GM21390 (cell line): Measurements from ENCODE around the gene KCNQ1.

ENCODE experiments used
- ATAC-seq: cut with Tn5 transposase; IDR thresholded peaks from one replicate; pipeline ENCODE4 v1.9.1; 2021; ENCODE audit not compliant: unreplicated experiment

Gene KCNQ1

DNA sequence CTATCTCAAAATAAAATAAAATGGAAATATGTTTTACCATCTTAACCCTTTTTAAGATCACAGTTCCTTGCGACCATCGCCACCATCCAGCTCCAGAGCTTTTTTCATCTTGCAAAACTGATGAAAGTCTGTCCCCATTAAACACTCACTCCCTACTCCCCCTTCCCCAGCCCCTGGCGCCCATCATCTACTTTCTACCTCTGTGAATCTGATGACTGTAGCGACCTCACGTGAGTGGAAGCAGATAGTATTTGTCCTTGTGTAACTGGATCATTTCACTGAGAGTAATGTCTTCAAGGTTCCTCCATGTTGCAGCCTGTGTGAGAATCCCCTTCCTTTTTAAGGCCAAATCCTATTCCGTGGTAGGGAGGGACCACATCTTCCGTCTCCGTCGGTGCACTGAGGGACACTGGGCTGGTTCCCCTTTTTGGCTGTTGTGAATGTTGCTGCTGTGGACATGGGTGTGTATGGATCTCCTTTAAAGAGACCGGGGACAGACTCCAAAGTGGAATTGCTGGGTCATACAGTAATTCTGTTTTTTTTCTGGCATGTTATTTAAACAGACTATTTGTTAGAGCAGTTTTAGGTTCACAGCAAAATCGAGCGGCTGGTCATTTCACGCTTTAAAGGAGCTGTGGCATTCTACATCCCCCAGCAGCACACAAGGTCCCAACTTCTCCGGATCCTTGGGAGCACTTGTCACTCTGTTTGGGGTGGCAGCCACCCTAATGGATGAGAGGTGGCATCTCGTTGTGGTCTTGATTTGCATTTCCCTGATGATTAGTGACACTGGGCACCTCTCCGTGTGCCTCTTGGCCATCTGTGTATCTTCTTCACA, 120.0 kb downstream of the KCNQ1 start:
- ATAC-seq = no peak

DNA sequence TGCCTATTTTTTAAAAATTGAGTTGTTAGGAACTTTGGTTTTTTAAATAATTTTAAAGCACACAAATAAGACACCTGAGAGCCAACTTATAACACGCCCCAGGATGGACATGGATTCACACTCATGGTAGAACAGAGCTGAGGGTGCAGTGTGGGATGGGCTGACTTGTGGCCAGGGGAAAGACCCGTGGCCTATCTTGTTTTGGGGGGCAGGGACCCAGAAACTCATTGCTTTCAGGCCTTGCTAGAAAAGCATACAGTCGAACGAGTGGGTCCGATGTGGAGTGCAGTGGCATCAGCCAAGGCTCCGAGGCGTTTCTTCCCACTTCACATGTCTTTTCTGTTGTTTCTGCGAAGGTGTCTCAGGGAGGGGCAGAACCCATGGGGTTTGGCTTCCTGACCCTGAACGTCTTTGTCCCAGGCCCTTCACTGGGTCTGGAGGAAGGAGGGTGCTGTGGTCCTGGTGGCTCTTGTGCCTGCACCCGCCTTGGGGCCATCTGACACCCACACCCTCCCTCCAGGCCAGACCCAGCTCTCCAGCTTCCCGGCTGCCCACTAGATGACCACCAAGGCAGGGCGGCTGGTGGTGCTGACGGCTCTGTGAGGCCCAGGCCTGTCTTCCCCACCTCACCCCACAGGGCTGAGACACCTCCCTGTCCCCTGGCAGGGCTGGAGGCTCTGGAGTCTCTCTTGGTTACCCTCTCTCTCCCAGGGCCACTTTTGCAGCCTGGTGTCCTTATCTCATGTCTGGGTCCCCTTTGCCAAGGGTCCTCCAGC, 120.8 kb downstream of the KCNQ1 start:
- no peak for ATAC-seq

DNA sequence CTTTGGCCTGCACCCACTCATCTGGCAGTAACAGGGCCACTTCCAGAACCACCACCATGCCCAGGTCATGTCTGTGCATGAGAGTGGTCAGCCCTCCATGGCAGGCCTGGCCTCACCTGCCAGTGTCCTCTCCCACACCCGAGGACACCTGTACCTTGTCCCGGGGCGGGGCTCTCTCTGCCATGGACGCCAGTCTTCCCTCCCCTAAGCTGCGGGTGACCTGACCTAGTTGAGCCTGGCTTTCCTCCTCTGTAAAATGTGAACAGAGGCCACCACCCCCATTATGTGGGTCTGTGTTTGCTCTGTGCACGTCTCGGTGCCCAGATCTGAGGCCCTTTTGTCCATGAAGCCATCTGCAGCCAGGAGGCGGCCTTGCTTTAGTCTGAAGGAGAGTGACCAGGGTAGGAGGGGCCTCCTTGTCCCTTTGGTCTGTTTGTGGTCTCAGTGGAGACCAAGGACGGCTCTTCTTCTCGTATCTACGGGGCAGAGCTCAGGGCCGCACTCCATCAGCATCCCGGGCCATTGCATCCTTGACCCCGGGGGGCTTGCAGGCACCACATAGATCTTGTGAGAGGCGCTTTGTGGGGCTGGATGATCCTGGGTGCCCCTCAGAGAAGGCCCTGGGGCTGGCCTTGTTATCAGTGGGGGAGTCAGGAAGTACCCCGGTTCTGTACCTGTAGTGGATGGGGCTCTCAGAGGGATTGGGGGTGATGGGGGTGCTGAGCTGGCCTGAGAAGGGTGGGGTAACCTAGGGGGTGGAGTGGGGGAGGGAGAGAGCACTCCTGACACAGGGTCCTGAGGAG, 121.6 kb downstream of the KCNQ1 start:
- no peak for ATAC-seq

DNA sequence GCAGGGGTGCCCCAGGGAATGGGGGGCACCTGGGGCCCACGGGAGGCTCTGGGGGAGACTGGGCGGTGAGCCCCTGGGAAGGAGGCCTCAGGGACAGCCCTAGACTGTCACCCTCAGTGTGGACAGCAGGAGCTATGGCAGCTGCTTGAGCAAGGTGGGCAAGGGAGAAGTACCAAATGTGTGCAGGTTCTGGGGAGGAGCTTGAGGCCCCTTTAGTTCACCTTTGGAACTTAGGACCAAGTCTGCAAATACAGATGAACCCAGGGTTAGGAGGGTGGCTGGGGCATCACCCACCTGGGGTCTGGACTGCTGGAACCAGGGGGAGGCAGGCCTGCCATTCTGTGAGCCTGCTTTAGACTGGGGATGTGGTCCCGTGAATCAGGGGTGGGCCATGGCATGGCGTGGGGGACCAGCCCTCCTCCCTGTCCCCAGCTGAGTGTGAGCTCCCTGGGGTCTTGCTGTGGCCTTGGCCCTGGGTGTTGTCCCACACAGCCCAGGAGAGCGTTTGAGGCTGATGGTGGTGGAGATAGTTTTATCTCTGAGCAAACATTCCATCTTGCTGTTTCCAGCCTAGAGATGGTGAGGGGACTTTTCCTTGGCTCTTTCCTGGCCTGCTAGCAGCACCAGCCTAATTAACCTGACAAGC, 122.3 kb downstream of the KCNQ1 start:
- ATAC-seq = no peak

DNA sequence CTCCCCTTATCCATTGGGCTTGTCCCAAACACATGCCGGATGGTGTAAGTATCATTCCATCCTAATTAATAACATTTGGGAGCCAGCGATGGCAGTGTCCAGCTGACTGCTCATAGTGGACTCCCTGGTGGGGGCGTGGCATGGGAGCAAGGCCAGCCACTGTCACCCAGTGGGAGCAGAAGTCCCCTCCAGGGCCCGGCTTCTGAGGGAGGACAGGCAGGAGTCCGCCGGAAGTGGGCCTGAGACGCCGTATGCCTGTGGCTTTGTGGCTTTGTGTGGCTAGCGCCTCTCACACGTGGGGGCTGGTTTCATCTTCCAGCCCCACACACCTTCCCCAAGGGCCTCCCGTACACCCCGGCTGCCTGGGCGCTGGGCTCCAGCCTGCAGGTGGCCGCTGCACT, 124.5 kb downstream of the KCNQ1 start:
- no peak for ATAC-seq

DNA sequence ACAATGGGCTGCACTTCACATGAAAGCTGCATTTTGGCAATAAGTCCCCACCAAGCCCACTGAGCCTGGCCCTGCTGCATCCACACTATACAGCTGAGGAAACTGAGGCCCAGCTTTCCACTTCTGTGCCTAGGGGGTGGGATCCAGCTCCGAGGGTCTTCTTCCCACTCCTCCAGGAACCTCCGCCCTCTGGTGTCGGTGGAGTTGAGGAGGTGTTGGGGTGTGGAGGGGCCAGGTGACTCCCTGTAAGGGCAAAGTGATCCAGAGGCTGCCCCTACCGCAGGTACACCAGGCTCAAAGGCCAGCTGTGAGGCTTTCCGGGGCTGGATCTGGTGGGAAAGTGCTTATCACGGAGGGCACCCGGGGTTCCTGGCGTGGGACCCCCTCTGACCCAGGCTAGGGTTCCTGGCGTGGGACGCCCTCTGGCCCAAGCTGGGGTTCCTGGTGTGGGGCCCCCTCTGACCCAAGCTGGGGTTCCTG, 125.0 kb downstream of the KCNQ1 start:
- no peak for ATAC-seq

DNA sequence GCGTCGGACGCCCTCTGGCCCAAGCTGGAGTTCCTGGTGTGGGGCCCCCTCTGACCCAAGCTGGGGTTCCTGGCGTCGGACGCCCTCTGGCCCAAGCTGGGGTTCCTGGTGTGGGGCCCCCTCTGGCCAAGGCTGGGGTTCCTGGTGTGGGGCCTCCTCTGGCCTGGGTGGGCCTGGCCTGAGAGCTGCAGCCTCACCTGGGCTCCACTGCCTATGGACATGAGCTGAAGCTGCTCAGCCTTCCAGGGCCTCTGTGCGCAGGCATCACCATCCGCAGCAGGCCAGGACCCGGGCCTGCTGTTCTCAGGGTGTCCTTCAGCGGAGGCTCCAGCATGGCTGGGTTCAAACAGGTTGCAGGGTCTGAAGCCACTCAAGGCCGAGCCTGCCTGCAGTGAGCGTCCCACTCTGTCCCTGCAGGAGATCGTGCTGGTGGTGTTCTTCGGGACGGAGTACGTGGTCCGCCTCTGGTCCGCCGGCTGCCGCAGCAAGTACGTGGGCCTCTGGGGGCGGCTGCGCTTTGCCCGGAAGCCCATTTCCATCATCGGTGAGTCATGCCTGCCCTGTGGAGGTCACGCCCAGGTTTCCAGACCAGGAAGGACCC, 125.5 kb downstream of the KCNQ1 start:
- ATAC-seq = no peak

DNA sequence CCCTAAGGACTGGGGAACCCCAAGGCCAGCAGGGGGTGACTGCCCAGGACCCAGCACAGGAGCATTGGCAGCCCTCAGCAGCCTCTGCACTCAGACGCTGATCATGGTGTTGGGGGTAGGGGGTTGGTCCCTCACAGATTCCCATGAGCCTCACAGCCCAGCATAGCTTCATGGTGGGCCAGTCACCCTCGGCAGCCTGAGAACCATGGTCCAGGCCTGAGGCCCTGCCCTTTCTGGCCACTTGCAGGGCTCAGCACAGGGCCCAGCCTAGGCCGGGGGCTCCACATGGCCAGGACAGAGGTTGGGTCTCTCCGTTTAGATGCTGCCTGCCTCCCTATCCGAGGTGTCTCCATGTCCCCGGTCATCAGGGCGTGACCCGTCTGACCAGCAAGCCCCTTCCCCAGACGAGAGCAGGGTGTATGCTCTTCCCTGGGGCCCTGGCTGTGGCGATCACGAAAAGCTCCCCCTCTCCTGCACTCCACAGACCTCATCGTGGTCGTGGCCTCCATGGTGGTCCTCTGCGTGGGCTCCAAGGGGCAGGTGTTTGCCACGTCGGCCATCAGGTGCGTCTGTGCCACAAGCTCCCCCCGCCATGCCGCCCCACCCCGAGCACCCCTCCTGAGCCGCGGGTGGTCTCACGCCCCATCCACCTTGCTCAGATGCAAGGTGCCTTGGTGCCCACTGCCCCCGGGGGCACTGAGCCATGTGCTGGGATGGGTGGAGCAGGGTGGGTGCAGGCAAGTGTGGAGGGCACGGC, 126.2 kb downstream of the KCNQ1 start:
- ATAC-seq = no peak

DNA sequence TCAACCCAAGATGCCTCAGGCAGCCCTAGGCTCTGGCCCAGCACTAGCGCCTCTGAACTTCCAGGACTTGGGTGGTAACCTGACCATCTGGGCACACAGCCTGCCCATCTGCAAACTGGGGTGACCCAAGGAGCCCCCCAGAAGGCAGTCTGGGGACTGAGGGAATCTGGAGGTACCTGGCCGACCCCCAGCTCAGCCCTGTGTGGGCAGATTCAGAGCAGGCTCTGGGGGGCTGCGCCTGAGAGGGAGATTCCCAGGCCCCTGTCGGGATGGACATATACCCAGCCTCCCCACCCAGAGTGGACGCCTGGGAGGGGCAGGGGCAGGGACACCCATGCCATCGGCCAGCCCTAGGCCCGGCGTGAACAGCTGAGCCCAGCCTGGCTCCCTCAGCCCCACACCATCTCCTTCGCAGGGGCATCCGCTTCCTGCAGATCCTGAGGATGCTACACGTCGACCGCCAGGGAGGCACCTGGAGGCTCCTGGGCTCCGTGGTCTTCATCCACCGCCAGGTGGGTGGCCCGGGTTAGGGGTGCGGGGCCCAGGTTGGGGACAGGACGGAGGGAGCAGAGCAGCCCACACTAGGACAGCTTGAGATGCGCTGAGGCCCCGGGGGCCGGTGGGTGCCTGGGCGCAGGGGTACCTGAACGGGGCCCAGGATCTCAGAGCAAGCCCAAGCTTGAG, 126.9 kb downstream of the KCNQ1 start:
- ATAC-seq = no peak

DNA sequence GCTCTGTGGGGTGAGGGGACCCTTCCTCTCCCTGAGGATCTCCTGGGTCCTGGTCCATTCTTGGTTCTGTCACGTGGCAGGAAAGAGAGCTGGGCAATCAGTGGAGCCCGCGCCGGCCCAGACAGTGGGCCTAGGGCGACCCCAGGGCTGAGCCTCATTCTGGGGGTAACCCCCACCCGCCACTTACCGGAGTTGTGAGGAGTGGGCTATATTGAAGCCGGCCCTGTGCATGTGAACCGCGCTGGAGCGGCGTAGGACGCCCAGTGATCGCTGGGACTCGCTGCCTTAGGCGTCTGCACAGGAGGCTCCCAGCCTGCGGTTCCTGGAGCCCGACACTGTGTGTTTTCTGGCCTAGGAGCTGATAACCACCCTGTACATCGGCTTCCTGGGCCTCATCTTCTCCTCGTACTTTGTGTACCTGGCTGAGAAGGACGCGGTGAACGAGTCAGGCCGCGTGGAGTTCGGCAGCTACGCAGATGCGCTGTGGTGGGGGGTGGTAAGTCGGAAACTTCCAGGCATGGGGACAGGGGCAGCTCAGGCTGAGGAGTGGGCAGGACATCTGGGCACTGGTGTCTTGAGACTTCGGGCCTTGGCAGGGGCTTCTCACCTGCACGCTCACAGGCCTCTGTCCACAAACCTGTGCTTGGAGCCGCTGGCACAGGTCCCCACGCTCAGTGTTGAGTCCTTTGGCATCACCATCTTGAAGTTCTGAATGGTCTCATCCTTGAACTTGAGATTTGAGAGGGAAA, 127.9 kb downstream of the KCNQ1 start:
- ATAC-seq = no peak

DNA sequence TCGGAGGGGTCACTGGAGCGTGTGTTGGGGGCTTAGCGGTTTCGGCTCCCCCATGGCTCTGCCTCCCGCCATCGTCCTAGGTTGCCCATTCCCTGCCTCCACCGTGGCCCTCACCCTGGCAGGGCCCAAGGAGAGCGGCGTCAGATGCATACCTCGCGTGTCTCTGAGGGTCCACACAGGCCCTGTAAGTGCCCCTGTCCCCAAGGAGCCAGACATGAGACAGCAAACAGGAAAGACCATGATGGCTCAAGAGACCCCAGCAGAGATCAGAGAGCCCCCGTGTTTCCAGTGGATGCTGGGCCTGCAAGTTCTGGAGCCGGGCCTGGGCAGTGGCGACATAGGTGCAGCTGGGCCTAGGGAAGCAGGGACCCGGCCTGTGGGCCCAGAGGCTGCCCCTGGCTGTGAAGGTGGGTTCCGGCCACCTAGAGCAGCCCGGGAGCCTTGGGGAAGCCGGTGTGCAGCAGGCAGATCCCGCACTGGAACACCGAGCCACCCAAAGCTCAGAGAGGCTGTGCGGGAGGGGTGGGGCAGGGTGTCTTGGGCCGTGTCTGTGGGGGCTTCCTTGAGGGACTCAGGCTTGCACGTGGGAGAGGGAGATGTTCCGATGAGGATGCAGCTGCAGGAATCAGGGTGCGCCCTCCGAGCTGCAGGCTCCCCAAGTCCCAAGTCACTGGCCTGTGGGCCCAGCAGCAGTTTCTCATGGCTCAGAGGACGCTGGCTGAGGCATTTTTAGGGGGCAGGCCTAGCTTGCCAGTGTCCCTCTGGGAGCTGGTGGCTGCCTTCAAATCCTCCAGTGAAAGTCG, 128.6 kb downstream of the KCNQ1 start:
- ATAC-seq = no peak

DNA sequence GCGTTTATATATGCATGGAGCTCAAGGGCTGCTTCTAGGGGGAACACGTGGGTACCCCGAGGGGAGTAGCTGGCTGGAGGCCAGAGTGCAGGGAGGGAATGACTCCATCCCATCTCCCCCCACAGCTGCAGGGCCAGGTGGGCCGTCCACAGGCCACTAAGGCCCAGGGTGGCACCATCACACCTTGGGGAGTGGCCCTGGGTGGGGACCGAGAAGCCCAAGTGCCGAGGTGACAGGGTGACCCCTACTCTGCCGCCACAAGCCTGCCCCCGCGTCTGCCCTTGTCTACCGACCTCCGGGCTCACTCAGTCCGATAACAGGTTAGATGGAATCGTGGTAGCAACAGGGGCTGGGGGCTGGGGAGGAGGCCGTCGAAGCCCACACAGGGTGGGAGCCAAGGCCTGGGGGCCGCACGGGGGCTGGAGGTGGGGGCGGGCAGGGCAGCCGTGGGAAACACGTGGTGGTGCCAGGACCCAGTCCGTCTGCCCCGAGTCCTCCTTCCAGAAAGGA, 129.3 kb downstream of the KCNQ1 start:
- no peak for ATAC-seq

DNA sequence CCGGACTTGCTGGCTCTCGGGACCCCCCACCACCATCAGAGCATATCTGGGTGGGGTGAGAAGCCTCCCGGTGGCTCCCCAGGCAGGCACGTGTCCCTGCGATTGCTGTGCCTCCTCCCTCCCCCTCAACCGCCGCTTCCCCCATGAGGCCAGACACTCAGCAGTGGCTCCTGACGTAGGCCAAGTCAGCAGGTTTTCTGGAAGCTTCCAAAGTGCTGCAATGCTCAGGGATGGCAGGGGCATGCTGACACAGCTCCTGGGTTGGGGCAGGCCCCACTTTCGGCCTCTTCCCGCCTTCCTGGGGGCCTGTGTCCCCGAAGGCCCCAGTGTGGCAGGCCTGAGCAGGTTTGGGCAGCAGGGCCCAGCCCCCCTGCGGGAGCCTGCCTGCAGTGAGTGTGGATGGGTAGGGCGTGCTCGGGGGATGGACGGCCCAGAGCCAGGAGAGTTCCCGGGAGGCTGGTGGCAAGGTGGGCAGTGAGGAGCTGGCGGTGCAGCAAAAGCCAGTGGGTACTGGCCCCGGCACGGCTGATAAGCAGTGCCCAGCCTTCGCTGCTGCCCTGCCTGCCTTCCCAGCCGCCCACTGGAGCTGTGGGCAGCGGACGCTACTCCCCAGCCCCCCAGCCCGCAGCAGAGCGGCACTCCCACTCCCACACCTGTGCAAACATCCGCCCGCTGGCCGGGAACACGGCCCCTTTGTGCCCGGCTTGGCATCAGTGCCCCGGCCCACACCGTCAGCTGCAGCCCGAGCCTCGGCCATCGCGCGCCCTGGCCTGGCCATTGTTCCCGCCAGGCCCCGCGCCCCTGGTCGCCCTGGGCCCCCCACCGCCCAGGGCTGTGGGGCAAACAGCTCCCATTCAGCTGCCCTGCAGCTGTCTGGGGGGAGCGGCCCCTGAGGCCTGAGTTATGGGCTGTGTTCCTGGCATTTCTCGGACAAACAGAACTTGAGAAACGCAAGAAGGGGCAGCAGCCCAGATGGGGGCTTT, 130.0 kb downstream of the KCNQ1 start:
- ATAC-seq = no peak

DNA sequence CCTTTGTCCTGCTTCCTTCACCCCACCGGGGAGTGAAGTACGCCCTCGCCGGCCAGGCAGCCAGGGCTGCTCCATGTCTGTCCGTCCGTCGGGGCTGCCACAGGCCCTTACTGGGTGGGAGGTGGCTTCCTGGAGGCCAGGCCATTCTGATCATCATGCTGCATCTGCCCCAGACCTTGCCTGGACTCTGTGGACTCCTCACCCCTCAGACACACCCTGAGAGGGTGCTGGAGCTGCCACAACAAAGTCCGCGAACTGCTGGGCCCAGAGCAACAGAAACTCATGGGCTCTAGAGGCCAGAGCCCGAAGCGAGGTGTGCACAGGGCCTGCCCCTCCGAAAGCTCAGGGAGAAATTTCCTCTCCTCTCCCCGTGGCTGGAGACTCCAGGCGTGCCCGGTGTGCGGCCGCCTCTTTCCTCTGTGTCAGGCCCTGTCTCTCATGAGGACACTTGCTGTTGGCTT, 130.8 kb downstream of the KCNQ1 start:
- ATAC-seq = no peak

DNA sequence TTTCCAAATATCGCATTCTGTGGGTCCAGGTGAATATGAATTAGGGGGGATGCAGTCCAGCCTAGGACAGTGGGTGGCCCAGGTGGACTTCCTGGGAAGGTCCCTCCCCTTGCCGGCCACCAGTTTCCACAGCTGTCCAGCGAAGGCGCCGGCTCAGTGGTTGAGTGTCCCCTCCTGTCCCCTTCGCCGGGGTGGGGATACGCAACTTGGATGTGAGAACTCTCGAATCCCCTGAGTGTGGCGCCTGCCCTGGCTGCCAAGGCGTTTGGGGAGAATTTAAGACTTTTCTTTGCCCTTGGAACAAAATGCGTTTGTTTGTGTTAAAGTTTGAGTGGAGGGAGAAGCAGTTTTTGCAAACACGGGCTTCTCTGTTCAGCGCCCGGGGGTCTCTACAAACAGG, 131.3 kb downstream of the KCNQ1 start:
- ATAC-seq = no peak

DNA sequence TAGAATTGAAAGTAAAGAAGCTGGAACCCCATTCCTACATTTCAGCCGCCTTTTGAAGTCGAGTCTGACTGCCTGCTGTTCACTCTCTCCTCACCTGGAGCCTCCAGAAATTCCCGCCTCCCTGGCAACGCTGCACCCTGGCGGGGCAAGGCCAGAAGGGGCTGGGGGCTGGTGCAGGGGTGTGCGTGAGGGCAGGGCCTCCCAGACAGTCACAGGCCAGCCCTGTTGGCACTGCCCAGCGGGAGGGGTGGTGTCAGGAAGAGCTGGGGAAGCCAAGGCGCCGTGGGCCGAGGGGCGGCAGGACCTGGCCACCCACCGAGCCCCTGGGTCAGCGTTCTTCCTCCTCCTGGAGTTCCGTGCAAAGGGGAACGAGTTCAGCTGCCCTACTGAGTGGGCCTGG, 131.7 kb downstream of the KCNQ1 start:
- ATAC-seq = no peak
